Measurements from ENCODE around the gene PHLPP1. TPM values are rescaled to one million over a fixed set of nuclear protein-coding genes. Genes with fewer than 3 reads are reported as not detected.

The PHLPP1 gene
- total and polyA plus RNA-seq, 2 donors from 2014 or later, result 2.9 to 13.0 TPM

DNA sequence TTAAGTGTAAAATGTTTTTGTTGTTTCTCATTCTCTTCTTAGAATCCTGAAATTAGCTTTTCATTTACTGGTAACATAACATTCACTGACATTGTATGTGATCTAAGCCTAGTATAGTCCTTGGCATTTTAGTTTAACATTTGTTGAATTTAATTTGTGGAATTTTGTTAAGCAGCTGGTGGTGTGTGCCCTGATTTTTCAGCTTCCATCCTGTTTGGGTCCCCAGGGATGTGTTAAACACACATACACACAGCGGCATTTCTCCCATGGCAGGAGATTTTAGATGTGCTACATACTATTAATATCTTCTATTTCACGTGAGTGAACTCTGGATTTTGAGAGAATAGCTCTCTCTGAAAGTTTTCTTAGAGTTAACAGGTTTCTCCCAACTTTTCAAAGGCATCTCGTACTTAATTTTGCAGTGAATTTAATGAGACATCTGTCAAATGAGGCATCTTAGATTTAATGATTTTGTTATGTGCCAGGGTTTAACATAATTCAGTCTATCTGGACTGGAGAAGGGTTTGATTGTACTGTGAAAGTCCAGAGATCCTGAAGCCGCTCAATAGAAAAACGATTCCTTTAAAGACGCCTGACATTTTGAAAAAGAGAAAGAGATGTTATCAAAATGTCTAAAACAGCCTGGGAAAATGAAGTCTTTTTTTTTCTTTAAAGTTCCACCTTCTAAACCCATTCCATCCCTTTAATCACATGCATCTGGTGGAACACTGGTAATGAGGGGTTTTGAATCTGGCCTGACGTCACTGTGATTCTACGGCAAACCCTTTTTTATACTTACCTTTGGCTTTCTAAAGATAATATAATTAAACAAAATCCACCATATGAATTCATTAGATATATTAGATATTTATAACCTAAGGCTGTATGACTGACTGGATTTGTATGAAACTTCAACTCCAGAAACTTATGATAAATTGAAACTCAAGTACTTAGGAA, 6.8 kb downstream of the PHLPP1 start:
- peaks cover 3 to 9% (median 5%) of the 10 kb centered on the region in 3 donors for H3K4me1 ChIP-seq (ENCODE audit: control insufficient read depth in 2 of 3, insufficient read depth in 2 of 3, low read depth in 1 of 3, low read length in 3 of 3)
- peak; percentile 61 for FAIRE-seq
- H3K4me3 ChIP-seq (ENCODE audit: low read length in 3 of 3), result no peak overlapping the region
- TF ChIP-seq, protein P1, sequence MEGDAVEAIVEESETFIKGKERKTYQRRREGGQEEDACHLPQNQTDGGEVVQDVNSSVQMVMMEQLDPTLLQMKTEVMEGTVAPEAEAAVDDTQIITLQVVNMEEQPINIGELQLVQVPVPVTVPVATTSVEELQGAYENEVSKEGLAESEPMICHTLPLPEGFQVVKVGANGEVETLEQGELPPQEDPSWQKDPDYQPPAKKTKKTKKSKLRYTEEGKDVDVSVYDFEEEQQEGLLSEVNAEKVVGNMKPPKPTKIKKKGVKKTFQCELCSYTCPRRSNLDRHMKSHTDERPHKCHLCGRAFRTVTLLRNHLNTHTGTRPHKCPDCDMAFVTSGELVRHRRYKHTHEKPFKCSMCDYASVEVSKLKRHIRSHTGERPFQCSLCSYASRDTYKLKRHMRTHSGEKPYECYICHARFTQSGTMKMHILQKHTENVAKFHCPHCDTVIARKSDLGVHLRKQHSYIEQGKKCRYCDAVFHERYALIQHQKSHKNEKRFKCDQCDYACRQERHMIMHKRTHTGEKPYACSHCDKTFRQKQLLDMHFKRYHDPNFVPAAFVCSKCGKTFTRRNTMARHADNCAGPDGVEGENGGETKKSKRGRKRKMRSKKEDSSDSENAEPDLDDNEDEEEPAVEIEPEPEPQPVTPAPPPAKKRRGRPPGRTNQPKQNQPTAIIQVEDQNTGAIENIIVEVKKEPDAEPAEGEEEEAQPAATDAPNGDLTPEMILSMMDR (IDR thresholded peaks at IDR 0.05; ENCODE audit: borderline replicate concordance, extremely low read depth, insufficient read depth), result no peak
- H3K9ac ChIP-seq (ENCODE audit: low read length in 3 of 3), result no peak overlapping the region
- no peaks in the 10 kb centered on the region for H3K36me3 ChIP-seq (ENCODE audit: control insufficient read depth in 2 of 3, insufficient read depth in 3 of 3, low read length in 3 of 3)
- intact Hi-C loops (cut with DNase I), result no loop called here
- no peak for DNase-seq
- no peaks in the 10 kb centered on the region for H3K9me3 ChIP-seq (ENCODE audit: control insufficient read depth in 2 of 3, insufficient read depth in 1 of 3, low read length in 3 of 3)
- H3K27ac ChIP-seq (ENCODE audit: low read depth in 2 of 2, low read length in 2 of 2), result no peak overlapping the region
- H3K27me3 ChIP-seq (ENCODE audit: control insufficient read depth, insufficient read depth, low read length), result no peaks in the 10 kb centered on the region

DNA sequence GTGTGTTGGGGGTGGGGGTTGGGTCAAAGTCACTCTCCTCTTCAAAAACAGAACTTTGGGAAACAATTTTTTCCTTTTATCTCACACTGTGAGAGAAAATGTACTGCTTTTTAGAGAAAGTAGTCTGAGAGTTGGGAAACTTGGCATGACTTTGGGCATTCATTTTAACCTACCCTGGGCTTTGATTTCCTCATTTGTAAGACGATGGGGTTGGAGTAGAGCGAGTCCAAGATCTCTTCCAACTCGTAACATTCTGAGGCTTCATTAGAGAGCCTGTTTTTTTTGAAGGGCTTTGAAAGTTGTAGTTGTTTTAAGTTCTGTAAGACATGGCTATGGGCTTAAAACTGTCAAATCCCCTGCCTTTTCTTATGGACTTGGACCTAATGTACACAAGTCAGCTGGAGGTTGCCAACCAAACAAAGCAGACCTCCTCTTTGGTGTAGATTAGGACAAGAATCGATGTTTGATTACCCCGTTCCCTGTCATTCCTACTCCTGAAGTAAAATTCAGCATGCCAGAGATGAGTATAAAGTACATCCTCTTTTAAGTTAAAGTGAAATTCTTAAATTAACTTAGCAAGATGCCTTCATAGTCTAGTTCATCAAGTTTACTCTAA, 8.4 kb downstream of the PHLPP1 start:
- no peak for DNase-seq
- H3K9ac ChIP-seq (ENCODE audit: low read length in 3 of 3), result no peak overlapping the region
- H3K9me3 ChIP-seq (ENCODE audit: control insufficient read depth in 2 of 3, insufficient read depth in 1 of 3, low read length in 3 of 3), result no peaks in the 10 kb centered on the region
- intact Hi-C loops (cut with DNase I), result no loop called here
- no peak for FAIRE-seq
- H3K36me3 ChIP-seq (ENCODE audit: control insufficient read depth in 2 of 3, insufficient read depth in 3 of 3, low read length in 3 of 3), result no peaks in the 10 kb centered on the region
- TF ChIP-seq, protein P1 (IDR thresholded peaks at IDR 0.05; ENCODE audit: borderline replicate concordance, extremely low read depth, insufficient read depth), result no peak
- H3K27me3 ChIP-seq (ENCODE audit: control insufficient read depth, insufficient read depth, low read length), result no peaks in the 10 kb centered on the region
- H3K4me3 ChIP-seq (ENCODE audit: low read length in 3 of 3), result no peak overlapping the region
- H3K4me1 ChIP-seq (ENCODE audit: control insufficient read depth in 2 of 3, insufficient read depth in 2 of 3, low read depth in 1 of 3, low read length in 3 of 3), result peaks cover 3 to 5% (median 5%) of the 10 kb centered on the region in 3 donors
- H3K27ac ChIP-seq (ENCODE audit: low read depth in 2 of 2, low read length in 2 of 2), result no peak overlapping the region

DNA sequence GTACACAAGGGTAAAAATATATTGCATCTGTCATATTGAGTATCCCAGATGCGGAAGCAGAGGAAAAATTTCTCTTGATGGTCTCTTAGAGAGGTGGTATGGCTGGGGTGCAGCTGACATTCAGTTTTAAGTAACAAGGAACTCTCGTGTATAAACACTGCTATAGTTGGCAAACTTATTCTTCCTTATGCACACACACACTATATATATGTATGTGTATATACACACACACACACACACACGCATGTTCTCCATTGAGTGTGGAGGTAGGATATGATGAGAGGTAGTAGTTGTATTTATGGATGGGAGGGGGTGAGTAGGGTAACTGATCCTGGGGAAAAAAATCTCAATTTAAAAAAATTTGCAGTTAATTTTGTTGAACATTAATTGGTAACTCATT, 10.6 kb downstream of the PHLPP1 start:
- Histone ChIP-seq H3K9me3 (ENCODE audit: control insufficient read depth in 2 of 3, insufficient read depth in 1 of 3, low read length in 3 of 3) (no peaks in the 10 kb centered on the region), H3K4me1 (ENCODE audit: control insufficient read depth in 2 of 3, insufficient read depth in 2 of 3, low read depth in 1 of 3, low read length in 3 of 3) (peaks cover 0 to 4% (median 0%) of the 10 kb centered on the region in 3 donors), H3K36me3 (ENCODE audit: control insufficient read depth in 2 of 3, insufficient read depth in 3 of 3, low read length in 3 of 3) (no peaks in the 10 kb centered on the region), H3K4me3 (ENCODE audit: low read length in 3 of 3) (no peak overlapping the region), H3K27me3 (ENCODE audit: control insufficient read depth, insufficient read depth, low read length) (no peaks in the 10 kb centered on the region), H3K27ac (ENCODE audit: low read depth in 2 of 2, low read length in 2 of 2) (no peak overlapping the region), H3K9ac (ENCODE audit: low read length in 3 of 3) (no peak overlapping the region)
- TF ChIP-seq, protein P1 (IDR thresholded peaks at IDR 0.05; ENCODE audit: borderline replicate concordance, extremely low read depth, insufficient read depth), result no peak
- DNase-seq, result no peak
- no peak for FAIRE-seq
- intact Hi-C loops (cut with DNase I), result no loop called here

All from kidney (tissue), 14 donors.